ENCODE results near the gene SLC35E1.

DNA sequence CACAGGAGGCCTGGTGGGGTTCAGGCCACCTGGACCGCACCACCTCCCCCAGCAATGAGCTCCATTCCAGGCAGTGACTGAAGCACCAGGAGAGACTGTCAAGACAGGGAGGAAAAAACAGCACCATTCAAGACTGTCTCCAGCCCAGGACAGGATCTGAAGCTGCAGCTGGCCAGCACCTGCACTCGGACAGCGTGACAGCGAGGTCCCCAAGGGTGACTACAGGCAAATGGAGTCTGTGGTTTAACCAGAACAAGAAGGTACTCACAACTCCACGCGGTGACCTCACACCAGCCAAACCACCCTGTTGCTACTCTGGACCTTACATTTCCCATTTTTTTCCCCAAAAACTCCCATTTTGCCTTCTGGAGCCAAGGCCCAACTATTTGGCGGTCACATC is 46.0 kb upstream of the SLC35E1 start:
- TF ChIP-seq EZH2phosphoT487 (IDR thresholded peaks at IDR 0.05; ENCODE audit: insufficient read depth, low read depth) (no peak), EZH2 (IDR thresholded peaks at IDR 0.05; ENCODE audit: insufficient read depth, poor library complexity, severe bottlenecking) (no peak)
